ENCODE results near the gene COMP. TPM values are rescaled to one million over a fixed set of nuclear protein-coding genes. Genes with fewer than 3 reads are reported as not detected.

COMP gene
- total RNA-seq, 1 experiment from 2014 or later: 0.13 TPM

DNA sequence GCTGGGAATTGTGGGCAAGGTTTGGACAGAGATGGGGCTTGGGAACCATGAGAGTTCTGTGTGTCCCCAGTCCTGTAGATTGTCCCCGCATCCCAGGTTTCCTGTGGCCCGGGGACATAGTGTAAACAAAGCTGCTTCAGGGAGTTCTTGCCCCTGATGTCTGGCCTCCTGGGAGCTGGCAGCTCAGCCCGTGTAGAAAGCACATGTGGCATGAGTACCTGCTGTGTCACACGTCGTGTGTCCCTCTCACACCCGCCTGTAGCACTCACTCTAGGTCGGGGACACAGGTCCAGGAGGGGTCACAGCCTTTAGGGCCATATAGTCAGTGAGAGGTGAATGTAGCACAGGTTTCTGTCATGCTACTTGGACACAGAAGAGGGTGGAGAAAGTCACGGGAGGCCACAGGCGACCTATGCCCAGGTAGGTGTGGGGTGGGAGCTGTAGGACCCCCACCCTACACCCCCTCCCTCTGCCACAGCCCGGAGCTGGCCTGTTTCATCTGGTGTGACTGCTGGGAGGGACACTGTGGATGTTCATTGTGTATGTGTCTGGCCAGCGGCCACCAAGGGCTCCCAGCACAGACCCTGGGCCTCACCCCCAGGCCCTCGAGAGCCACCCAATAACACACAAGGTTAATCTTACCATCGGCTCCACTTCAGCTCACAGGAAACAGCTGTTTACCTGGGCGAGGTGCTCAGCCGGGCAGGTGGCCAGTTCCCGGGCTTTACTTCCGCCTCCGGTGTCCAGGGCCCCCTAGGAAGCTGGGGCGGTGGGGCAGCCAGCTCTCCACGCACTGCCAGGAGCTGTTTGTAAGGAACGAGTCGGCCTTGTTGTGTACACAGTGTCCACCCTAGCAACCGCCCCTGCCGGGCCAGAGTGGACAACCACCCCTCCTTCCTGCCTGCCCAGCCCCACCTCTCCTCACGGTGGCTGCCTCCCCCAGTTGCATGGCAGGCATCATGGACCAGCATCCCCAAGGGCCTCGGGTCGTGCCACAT, 49.7 kb downstream of the COMP start:
- H3K4me3 Mint-ChIP-seq: no peak overlapping the region
- H3K9me3 Mint-ChIP-seq: no peaks in the 10 kb centered on the region
- H3K4me1 Mint-ChIP-seq: peaks cover 3% of the 10 kb centered on the region
- no peak overlapping the region for H3K27ac Mint-ChIP-seq
- ChIA-PET CTCF (interaction anchor here (0.8 to 1.3 kb wide), 3 partner anchors 105 to 152 kb away, joined by 4 read pairs; no protein-coding TSS in a partner anchor), POLR2A (no interaction called here)
- H3K27me3 Mint-ChIP-seq (ENCODE audit: low read depth): no peaks in the 10 kb centered on the region
- ATAC-seq (no peak), DNase-seq (ENCODE audit: low spot score) (no peak)
- no peaks in the 10 kb centered on the region for H3K36me3 Mint-ChIP-seq
- TF ChIP-seq ZNF232 (CRISPR knock-in tag; IDR thresholded peaks at IDR 0.05): no peak
- TF ChIP-seq ZNF138 (CRISPR knock-in tag; conservative IDR thresholded peaks at IDR 0.05): no peak
- TF ChIP-seq NR2C2 (CRISPR knock-in tag; IDR thresholded peaks at IDR 0.05): no peak
- TF ChIP-seq, protein P1, sequence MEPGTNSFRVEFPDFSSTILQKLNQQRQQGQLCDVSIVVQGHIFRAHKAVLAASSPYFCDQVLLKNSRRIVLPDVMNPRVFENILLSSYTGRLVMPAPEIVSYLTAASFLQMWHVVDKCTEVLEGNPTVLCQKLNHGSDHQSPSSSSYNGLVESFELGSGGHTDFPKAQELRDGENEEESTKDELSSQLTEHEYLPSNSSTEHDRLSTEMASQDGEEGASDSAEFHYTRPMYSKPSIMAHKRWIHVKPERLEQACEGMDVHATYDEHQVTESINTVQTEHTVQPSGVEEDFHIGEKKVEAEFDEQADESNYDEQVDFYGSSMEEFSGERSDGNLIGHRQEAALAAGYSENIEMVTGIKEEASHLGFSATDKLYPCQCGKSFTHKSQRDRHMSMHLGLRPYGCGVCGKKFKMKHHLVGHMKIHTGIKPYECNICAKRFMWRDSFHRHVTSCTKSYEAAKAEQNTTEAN (CRISPR knock-in tag; IDR thresholded peaks at IDR 0.05): no peak
- TF ChIP-seq SMAD3 (CRISPR knock-in tag; IDR thresholded peaks at IDR 0.05; ENCODE audit: borderline replicate concordance): no peak
- TF ChIP-seq ELF4 (CRISPR knock-in tag; IDR thresholded peaks at IDR 0.05; ENCODE audit: low read depth): no peak
- TF ChIP-seq, protein P2, sequence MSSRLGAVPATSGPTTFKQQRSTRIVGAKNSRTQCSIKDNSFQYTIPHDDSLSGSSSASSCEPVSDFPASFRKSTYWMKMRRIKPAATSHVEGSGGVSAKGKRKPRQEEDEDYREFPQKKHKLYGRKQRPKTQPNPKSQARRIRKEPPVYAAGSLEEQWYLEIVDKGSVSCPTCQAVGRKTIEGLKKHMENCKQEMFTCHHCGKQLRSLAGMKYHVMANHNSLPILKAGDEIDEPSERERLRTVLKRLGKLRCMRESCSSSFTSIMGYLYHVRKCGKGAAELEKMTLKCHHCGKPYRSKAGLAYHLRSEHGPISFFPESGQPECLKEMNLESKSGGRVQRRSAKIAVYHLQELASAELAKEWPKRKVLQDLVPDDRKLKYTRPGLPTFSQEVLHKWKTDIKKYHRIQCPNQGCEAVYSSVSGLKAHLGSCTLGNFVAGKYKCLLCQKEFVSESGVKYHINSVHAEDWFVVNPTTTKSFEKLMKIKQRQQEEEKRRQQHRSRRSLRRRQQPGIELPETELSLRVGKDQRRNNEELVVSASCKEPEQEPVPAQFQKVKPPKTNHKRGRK (CRISPR knock-in tag; IDR thresholded peaks at IDR 0.05; ENCODE audit: borderline replicate concordance): no peak
- no peak for TF ChIP-seq E2F4 (CRISPR knock-in tag; IDR thresholded peaks at IDR 0.05; ENCODE audit: borderline replicate concordance, low read depth)
- no peak for TF ChIP-seq ATF6 (CRISPR knock-in tag; IDR thresholded peaks at IDR 0.05)
- no peak for TF ChIP-seq CREM (CRISPR knock-in tag; IDR thresholded peaks at IDR 0.05)
- no peak for TF ChIP-seq RORB (CRISPR knock-in tag; IDR thresholded peaks at IDR 0.05)
- no peak for TF ChIP-seq FOXJ3 (CRISPR knock-in tag; IDR thresholded peaks at IDR 0.05; ENCODE audit: borderline replicate concordance)
- TF ChIP-seq, protein P3, sequence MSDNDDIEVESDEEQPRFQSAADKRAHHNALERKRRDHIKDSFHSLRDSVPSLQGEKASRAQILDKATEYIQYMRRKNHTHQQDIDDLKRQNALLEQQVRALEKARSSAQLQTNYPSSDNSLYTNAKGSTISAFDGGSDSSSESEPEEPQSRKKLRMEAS (CRISPR knock-in tag; IDR thresholded peaks at IDR 0.05): no peak
- no peak for TF ChIP-seq ZNF416 (CRISPR knock-in tag; IDR thresholded peaks at IDR 0.05)
- TF ChIP-seq, protein P4, sequence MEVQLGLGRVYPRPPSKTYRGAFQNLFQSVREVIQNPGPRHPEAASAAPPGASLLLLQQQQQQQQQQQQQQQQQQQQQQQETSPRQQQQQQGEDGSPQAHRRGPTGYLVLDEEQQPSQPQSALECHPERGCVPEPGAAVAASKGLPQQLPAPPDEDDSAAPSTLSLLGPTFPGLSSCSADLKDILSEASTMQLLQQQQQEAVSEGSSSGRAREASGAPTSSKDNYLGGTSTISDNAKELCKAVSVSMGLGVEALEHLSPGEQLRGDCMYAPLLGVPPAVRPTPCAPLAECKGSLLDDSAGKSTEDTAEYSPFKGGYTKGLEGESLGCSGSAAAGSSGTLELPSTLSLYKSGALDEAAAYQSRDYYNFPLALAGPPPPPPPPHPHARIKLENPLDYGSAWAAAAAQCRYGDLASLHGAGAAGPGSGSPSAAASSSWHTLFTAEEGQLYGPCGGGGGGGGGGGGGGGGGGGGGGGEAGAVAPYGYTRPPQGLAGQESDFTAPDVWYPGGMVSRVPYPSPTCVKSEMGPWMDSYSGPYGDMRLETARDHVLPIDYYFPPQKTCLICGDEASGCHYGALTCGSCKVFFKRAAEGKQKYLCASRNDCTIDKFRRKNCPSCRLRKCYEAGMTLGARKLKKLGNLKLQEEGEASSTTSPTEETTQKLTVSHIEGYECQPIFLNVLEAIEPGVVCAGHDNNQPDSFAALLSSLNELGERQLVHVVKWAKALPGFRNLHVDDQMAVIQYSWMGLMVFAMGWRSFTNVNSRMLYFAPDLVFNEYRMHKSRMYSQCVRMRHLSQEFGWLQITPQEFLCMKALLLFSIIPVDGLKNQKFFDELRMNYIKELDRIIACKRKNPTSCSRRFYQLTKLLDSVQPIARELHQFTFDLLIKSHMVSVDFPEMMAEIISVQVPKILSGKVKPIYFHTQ (CRISPR knock-in tag; IDR thresholded peaks at IDR 0.05): no peak
- TF ChIP-seq, protein P5, sequence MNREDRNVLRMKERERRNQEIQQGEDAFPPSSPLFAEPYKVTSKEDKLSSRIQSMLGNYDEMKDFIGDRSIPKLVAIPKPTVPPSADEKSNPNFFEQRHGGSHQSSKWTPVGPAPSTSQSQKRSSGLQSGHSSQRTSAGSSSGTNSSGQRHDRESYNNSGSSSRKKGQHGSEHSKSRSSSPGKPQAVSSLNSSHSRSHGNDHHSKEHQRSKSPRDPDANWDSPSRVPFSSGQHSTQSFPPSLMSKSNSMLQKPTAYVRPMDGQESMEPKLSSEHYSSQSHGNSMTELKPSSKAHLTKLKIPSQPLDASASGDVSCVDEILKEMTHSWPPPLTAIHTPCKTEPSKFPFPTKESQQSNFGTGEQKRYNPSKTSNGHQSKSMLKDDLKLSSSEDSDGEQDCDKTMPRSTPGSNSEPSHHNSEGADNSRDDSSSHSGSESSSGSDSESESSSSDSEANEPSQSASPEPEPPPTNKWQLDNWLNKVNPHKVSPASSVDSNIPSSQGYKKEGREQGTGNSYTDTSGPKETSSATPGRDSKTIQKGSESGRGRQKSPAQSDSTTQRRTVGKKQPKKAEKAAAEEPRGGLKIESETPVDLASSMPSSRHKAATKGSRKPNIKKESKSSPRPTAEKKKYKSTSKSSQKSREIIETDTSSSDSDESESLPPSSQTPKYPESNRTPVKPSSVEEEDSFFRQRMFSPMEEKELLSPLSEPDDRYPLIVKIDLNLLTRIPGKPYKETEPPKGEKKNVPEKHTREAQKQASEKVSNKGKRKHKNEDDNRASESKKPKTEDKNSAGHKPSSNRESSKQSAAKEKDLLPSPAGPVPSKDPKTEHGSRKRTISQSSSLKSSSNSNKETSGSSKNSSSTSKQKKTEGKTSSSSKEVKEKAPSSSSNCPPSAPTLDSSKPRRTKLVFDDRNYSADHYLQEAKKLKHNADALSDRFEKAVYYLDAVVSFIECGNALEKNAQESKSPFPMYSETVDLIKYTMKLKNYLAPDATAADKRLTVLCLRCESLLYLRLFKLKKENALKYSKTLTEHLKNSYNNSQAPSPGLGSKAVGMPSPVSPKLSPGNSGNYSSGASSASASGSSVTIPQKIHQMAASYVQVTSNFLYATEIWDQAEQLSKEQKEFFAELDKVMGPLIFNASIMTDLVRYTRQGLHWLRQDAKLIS (CRISPR knock-in tag; IDR thresholded peaks at IDR 0.05; ENCODE audit: borderline replicate concordance): no peak
- TF ChIP-seq HMGXB4 (CRISPR knock-in tag; IDR thresholded peaks at IDR 0.05): no peak
- TF ChIP-seq, protein P6, sequence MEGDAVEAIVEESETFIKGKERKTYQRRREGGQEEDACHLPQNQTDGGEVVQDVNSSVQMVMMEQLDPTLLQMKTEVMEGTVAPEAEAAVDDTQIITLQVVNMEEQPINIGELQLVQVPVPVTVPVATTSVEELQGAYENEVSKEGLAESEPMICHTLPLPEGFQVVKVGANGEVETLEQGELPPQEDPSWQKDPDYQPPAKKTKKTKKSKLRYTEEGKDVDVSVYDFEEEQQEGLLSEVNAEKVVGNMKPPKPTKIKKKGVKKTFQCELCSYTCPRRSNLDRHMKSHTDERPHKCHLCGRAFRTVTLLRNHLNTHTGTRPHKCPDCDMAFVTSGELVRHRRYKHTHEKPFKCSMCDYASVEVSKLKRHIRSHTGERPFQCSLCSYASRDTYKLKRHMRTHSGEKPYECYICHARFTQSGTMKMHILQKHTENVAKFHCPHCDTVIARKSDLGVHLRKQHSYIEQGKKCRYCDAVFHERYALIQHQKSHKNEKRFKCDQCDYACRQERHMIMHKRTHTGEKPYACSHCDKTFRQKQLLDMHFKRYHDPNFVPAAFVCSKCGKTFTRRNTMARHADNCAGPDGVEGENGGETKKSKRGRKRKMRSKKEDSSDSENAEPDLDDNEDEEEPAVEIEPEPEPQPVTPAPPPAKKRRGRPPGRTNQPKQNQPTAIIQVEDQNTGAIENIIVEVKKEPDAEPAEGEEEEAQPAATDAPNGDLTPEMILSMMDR (IDR thresholded peaks at IDR 0.05): no peak

Measured in WTC11 (cell line).